LNCaP clone FGC (cell line): Measurements from ENCODE around the gene UXT.

Experiments
- DNase-seq: peaks from one replicate; pipeline ENCODE4 v3.0.0-alpha.2; 2011; ENCODE audit warnings: low read depth
- H3K4me3 ChIP-seq: 2 replicates; pipeline ENCODE4 v1.5.1; 2011; ENCODE audit warnings: mild to moderate bottlenecking, low read depth, low read length, control low read depth
- CTCF ChIP-seq: IDR thresholded peaks from 2 replicates; pipeline ENCODE4 v1.5.1; 2012; ENCODE audit warnings: mild to moderate bottlenecking; ENCODE audit not compliant: control insufficient read depth, insufficient read depth; ENCODE audit errors: extremely low read depth

UXT gene

GRCh38 chrX:47658684-47659420 lies at the start of gene UXT:
Gene UXT, minus strand, starts transcription at chrX:47659180. Its CDS starts 253 bp downstream, at chrX:47658927.
- DNase-seq, result peak; percentile 81
- peak within 1 kb of the TSS; percentile 76 for H3K4me3 ChIP-seq
- TF ChIP-seq CTCF, result no peak

GRCh38 chrX:47707031-47707780 lies 48.2 kb upstream of the UXT start:
- no peak for DNase-seq
- no peak for TF ChIP-seq CTCF
- no peak overlapping the region for H3K4me3 ChIP-seq

GRCh38 chrX:47706575-47706974 lies 47.6 kb upstream of the UXT start:
- no peak for DNase-seq
- H3K4me3 ChIP-seq, result no peak overlapping the region
- no peak for TF ChIP-seq CTCF

GRCh38 chrX:47704736-47705135 lies 45.8 kb upstream of the UXT start:
- DNase-seq, result no peak
- TF ChIP-seq CTCF, result no peak
- no peak overlapping the region for H3K4me3 ChIP-seq

GRCh38 chrX:47697181-47697580 lies 38.2 kb upstream of the UXT start:
- no peak for TF ChIP-seq CTCF
- no peak for DNase-seq

GRCh38 chrX:47690175-47690574 lies 31.2 kb upstream of the UXT start:
- no peak for TF ChIP-seq CTCF
- H3K4me3 ChIP-seq, result no peak overlapping the region
- no peak for DNase-seq

More at GRCh38 chrX:47697181-47697580, 38.2 kb upstream of the UXT start:
- no peak overlapping the region for H3K4me3 ChIP-seq
